NCI-H2171 (cell line): ENCODE data around the gene MARVELD2.
"Not testable (repeated sequence)": the region's sequence is repeated elsewhere in the genome, so short reads cannot be mapped to it uniquely, and the experiment has no call there.

Experiments used
- DNase-seq: peaks from one replicate; lab custom pipeline; 2025; lab: John Stamatoyannopoulos, UW

Gene MARVELD2

GRCh38 chr5:69450116-69450515, 35.2 kb downstream of the MARVELD2 start:
- DNase-seq = no peak

GRCh38 chr5:69450527-69450926, 35.6 kb downstream of the MARVELD2 start:
- not testable (repeated sequence) for DNase-seq

GRCh38 chr5:69451941-69452647, 37.2 kb downstream of the MARVELD2 start:
- DNase-seq = no peak

- DNase-seq = not testable (repeated sequence)
Observed at GRCh38 chr5:69453487-69453886, 38.6 kb downstream of the MARVELD2 start.

- DNase-seq = no peak
Observed at GRCh38 chr5:69454460-69455249, 39.7 kb downstream of the MARVELD2 start.

- DNase-seq = not testable (repeated sequence)
Observed at GRCh38 chr5:69455428-69455988, 40.6 kb downstream of the MARVELD2 start.

GRCh38 chr5:69462170-69462569, 47.3 kb downstream of the MARVELD2 start:
- DNase-seq = no peak

- DNase-seq = not testable (repeated sequence)
Observed at GRCh38 chr5:69466375-69466774, 51.5 kb downstream of the MARVELD2 start.

- no peak for DNase-seq
Observed at GRCh38 chr5:69467442-69468225, 52.7 kb downstream of the MARVELD2 start.

- no peak for DNase-seq
Observed at GRCh38 chr5:69468631-69469030, 53.7 kb downstream of the MARVELD2 start.

- not testable (repeated sequence) for DNase-seq
Observed at GRCh38 chr5:69471516-69471915, 56.6 kb downstream of the MARVELD2 start.

GRCh38 chr5:69472535-69473143, 57.7 kb downstream of the MARVELD2 start:
- not testable (repeated sequence) for DNase-seq

- DNase-seq = no peak
Observed at GRCh38 chr5:69477170-69477569, 62.3 kb downstream of the MARVELD2 start.

GRCh38 chr5:69478296-69478695, 63.4 kb downstream of the MARVELD2 start:
- not testable (repeated sequence) for DNase-seq

- no peak for DNase-seq
Observed at GRCh38 chr5:69484891-69485290, 70.0 kb downstream of the MARVELD2 start.

- no peak for DNase-seq
Observed at GRCh38 chr5:69485471-69485870, 70.6 kb downstream of the MARVELD2 start.

GRCh38 chr5:69489246-69489645, 74.3 kb downstream of the MARVELD2 start:
- no peak for DNase-seq

GRCh38 chr5:69491027-69491426, 76.1 kb downstream of the MARVELD2 start:
- no peak for DNase-seq

- no peak for DNase-seq
Observed at GRCh38 chr5:69491838-69492390, 77.0 kb downstream of the MARVELD2 start.

- DNase-seq = peak; percentile 42
Observed at GRCh38 chr5:69492391-69492922, 77.5 kb downstream of the MARVELD2 start, which contains the start of gene OCLN. Gene OCLN (plus strand): TSS chr5:69492790. CDS start chr5:69504245, 11,455 bp downstream.

GRCh38 chr5:69492923-69493395, 78.0 kb downstream of the MARVELD2 start:
- peak; percentile 27 for DNase-seq
